K562 (cell line): ENCODE results near the gene CCDC70. TPM values are rescaled to one million over a fixed set of nuclear protein-coding genes. Genes with fewer than 3 reads are reported as not detected.

Experiments used
- CBFA2T2 ChIP-seq: fragments of 450-650 bp; conservative IDR thresholded peaks from 2 replicates; pipeline ENCODE4 v1.6.1; 2017; ENCODE audit warnings: mild to moderate bottlenecking
- KLF6 ChIP-seq: fragments of 250-450 bp; sonication (Bioruptor Pico); IDR thresholded peaks from 2 replicates; pipeline ENCODE4 v1.4.0; 2020; ENCODE audit warnings: mild to moderate bottlenecking, moderate library complexity, borderline replicate concordance
- ZNF347 ChIP-seq: fragments of 450-650 bp; formaldehyde crosslinking; IDR thresholded peaks from 2 replicates; pipeline ENCODE4 v1.4.0; 2020; ENCODE audit warnings: low read depth, mild to moderate bottlenecking, moderate library complexity
- polyA plus RNA-seq, 8 experiments: library from polyadenylated mRNA; depleted of rRNA in 4 of 8; stranded (reverse) in 5 of 8; unstranded in 3 of 8; fragments of >200 nt; fragmentation: Nextera tagmentation in 2 of 8; fragmentation: Illumina TruSeq in 1 of 8; extraction: Ambion mirVana in 2 of 8; extraction: Trizol in 1 of 8; gene quantifications; 2 replicates each; pipeline versions ENCODE4 v1.2.1 to v1.2.3, GENCODE V29; 2011 to 2014; ENCODE audit warnings: inconsistent platforms in 1 of 8, missing spikeins in 1 of 8
- total RNA-seq, 7 experiments: library from RNA; depleted of rRNA in 6 of 7; stranded (reverse); fragments of >200 nt in 6 of 7; fragmentation: Illumina TruSeq in 2 of 7; extraction: Trizol in 2 of 7; gene quantifications; 2 replicates each; pipeline versions ENCODE4 v1.2.1 to v1.2.3, GENCODE V29; 2011 to 2021; ENCODE audit warnings: low replicate concordance in 1 of 7
- TF ChIP-seq, protein P1 (sequence below): sonication (generic); formaldehyde crosslinking; IDR thresholded peaks from 2 replicates; pipeline ENCODE4 v1.8.1; 2023; ENCODE audit warnings: mild to moderate bottlenecking, missing genetic modification reagents
- TF ChIP-seq, protein P2 (sequence below), 3 experiments: fragments of 200-800 bp in 1 of 3; sonication (Bioruptor generic) in 1 of 3; sonication (generic) in 1 of 3; formaldehyde crosslinking in 1 of 3; IDR thresholded peaks; 2 replicates each; pipeline versions ENCODE4 v1.6.1 to v1.8.0; 2016 to 2022; ENCODE audit warnings: mild to moderate bottlenecking in 2 of 3, missing compliant biosample characterization in 2 of 3, missing genetic modification characterization in 2 of 3, missing genetic modification reagents in 1 of 3
- TF ChIP-seq, protein P3 (sequence below): fragments of 450-650 bp; IDR thresholded peaks from 2 replicates; pipeline ENCODE4 v1.6.1; 2017; ENCODE audit warnings: antibody characterized with exemption, mild to moderate bottlenecking

The CCDC70 gene
- total and polyA plus RNA-seq, 9 of the 15 experiments (the other 6 are each of a cell fraction or from before 2014, with no cell fraction given), result not detected

DNA sequence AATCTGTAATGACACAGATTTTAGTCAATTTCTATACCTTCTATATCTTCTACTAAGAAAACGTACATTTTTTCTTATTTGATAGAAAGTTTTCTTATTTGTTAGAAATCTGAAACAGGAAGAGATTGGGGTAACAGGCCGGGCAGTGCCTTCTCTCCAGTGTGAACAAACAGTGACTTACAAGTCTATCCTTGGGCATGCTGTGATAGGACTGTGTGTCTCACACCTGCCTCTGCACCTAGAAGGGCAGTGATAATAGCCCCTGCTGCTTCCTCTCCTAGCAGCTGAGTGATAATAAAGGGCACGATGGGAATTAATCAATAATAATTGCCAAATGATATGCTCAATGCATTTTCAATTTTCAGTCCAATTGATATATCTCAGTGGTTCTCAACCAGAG lies 18.2 kb upstream of the CCDC70 start (continued):
- TF ChIP-seq, protein P1, sequence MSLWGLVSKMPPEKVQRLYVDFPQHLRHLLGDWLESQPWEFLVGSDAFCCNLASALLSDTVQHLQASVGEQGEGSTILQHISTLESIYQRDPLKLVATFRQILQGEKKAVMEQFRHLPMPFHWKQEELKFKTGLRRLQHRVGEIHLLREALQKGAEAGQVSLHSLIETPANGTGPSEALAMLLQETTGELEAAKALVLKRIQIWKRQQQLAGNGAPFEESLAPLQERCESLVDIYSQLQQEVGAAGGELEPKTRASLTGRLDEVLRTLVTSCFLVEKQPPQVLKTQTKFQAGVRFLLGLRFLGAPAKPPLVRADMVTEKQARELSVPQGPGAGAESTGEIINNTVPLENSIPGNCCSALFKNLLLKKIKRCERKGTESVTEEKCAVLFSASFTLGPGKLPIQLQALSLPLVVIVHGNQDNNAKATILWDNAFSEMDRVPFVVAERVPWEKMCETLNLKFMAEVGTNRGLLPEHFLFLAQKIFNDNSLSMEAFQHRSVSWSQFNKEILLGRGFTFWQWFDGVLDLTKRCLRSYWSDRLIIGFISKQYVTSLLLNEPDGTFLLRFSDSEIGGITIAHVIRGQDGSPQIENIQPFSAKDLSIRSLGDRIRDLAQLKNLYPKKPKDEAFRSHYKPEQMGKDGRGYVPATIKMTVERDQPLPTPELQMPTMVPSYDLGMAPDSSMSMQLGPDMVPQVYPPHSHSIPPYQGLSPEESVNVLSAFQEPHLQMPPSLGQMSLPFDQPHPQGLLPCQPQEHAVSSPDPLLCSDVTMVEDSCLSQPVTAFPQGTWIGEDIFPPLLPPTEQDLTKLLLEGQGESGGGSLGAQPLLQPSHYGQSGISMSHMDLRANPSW (CRISPR knock-in tag), result no peak
- TF ChIP-seq, protein P2, sequence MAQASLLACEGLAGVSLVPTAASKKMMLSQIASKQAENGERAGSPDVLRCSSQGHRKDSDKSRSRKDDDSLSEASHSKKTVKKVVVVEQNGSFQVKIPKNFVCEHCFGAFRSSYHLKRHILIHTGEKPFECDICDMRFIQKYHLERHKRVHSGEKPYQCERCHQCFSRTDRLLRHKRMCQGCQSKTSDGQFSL (CRISPR knock-in tag; IDR thresholded peaks at IDR 0.05), result no peak
- TF ChIP-seq, protein P2 (tag; IDR thresholded peaks at IDR 0.05), result no peak
- TF ChIP-seq KLF6 (CRISPR knock-in tag) (no peak), ZNF347 (no peak), CBFA2T2 (no peak)
- TF ChIP-seq, protein P3, sequence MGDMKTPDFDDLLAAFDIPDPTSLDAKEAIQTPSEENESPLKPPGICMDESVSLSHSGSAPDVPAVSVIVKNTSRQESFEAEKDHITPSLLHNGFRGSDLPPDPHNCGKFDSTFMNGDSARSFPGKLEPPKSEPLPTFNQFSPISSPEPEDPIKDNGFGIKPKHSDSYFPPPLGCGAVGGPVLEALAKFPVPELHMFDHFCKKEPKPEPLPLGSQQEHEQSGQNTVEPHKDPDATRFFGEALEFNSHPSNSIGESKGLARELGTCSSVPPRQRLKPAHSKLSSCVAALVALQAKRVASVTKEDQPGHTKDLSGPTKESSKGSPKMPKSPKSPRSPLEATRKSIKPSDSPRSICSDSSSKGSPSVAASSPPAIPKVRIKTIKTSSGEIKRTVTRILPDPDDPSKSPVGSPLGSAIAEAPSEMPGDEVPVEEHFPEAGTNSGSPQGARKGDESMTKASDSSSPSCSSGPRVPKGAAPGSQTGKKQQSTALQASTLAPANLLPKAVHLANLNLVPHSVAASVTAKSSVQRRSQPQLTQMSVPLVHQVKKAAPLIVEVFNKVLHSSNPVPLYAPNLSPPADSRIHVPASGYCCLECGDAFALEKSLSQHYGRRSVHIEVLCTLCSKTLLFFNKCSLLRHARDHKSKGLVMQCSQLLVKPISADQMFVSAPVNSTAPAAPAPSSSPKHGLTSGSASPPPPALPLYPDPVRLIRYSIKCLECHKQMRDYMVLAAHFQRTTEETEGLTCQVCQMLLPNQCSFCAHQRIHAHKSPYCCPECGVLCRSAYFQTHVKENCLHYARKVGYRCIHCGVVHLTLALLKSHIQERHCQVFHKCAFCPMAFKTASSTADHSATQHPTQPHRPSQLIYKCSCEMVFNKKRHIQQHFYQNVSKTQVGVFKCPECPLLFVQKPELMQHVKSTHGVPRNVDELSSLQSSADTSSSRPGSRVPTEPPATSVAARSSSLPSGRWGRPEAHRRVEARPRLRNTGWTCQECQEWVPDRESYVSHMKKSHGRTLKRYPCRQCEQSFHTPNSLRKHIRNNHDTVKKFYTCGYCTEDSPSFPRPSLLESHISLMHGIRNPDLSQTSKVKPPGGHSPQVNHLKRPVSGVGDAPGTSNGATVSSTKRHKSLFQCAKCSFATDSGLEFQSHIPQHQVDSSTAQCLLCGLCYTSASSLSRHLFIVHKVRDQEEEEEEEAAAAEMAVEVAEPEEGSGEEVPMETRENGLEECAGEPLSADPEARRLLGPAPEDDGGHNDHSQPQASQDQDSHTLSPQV, result no peak
